ENCODE results near the gene SPPL3.
"Not testable (repeated sequence)": the region's sequence is repeated elsewhere in the genome, so short reads cannot be mapped to it uniquely, and the experiment has no call there.

Gene SPPL3

GRCh38 chr12:120801146-120801545 is 103.0 kb downstream of the SPPL3 start:
- Histone ChIP-seq H3K27me3 (ENCODE audit: insufficient read depth, low read length) (no peaks in the 10 kb centered on the region), H3K4me1 (ENCODE audit: insufficient read depth, low read length) (peaks cover 9% of the 10 kb centered on the region), H3K36me3 (ENCODE audit: insufficient read depth, low read depth, low read length) (no peaks in the 10 kb centered on the region), H3K9me3 (ENCODE audit: insufficient read depth, low read depth, low read length) (no peaks in the 10 kb centered on the region), H3K4me3 (ENCODE audit: low read length) (no peak overlapping the region), H3K9ac (ENCODE audit: low read depth, low read length) (no peak overlapping the region), H3K27ac (ENCODE audit: low read length) (no peak overlapping the region)

DNA sequence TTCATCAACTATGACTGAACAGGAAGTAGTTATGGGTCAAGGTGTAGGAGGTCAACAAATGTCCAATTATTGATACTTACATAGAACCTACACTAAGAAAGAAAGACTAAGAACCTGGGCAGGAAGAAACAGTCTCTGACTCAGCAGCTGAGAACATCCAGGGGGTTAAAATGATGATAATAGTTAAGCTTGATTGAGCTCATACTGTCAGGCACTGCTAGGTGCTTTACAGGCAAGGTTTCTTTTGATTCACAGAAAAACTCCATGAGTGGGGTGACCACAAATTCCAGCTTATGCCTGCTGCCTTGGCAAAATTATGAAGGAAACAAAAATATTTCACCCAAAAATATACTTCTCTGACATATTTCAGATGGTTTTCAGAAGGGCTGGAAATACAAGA is 103.5 kb downstream of the SPPL3 start:
- Histone ChIP-seq H3K9me3 (ENCODE audit: insufficient read depth, low read depth, low read length) (peaks cover 1% of the 10 kb centered on the region; the same call in 1 of the 2 replicates), H3K27me3 (ENCODE audit: insufficient read depth, low read length) (no peaks in the 10 kb centered on the region), H3K36me3 (ENCODE audit: insufficient read depth, low read depth, low read length) (no peaks in the 10 kb centered on the region), H3K27ac (ENCODE audit: low read length) (no peak overlapping the region), H3K4me1 (ENCODE audit: insufficient read depth, low read length) (peaks cover 9% of the 10 kb centered on the region), H3K4me3 (ENCODE audit: low read length) (no peak overlapping the region), H3K9ac (ENCODE audit: low read depth, low read length) (no peak overlapping the region)

DNA sequence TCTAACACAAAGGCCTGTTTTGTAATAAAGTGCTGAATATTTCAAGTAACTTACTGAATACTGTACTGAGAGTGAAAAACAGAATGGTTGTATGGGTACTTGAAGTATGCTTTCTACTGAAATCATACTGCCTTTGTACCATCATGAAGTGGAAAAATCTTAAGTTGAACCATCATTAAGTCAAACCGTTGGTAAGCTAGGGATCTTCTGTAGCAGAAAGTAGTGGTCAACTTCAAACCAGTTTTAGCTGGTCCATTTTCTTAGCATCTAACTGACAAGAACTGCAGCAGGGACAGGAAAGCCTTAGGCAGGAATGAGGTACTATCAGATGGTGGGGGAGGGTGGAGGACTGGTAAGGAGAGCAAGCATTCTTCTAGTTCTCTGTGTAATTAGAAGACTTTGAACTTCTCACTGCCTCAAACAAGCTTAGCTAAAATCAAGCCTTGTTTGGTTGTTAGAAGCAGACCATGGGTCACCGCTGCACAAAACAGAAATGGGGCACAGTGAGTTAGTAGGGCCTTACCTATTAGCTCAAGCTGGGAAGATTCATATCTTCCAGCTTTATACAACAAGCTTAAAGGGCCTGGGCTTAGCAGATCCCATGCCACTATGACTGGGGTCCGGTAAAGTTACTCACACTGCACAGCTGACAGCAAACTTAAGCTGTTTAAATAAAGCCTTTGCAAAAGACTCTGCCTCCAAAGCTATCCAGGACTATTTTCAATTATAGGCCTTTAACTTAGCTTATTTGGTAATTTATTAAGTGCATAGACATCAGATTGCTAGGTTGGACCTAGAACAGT is 104.7 kb downstream of the SPPL3 start:
- Histone ChIP-seq H3K9me3 (ENCODE audit: insufficient read depth, low read depth, low read length) (peaks cover 5% of the 10 kb centered on the region; the same call in 1 of the 2 replicates), H3K9ac (ENCODE audit: low read depth, low read length) (no peak overlapping the region), H3K4me1 (ENCODE audit: insufficient read depth, low read length) (peaks cover 9% of the 10 kb centered on the region), H3K4me3 (ENCODE audit: low read length) (no peak overlapping the region), H3K27me3 (ENCODE audit: insufficient read depth, low read length) (no peaks in the 10 kb centered on the region), H3K36me3 (ENCODE audit: insufficient read depth, low read depth, low read length) (no peaks in the 10 kb centered on the region), H3K27ac (ENCODE audit: low read length) (no peak overlapping the region)

DNA sequence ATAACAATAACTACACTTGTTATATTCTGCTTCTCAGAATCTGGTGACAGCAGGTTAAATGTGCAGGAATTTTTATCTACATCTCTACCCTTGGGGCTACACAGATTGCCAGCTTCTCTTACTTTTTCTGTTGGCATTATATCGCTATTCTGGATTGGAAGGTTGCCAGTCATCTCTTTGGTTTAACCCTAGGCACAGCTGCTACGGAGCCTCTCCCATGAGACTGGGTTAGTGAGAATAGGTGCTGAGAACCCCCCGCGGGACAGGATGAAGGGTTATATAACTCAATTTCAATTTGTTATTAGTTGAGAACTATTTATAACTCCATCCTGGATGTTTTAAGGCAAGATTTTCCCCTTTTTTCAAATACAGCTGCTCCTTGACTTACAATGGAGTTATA is 105.5 kb downstream of the SPPL3 start:
- no peak overlapping the region for H3K9ac ChIP-seq (ENCODE audit: low read depth, low read length)
- peaks cover 9% of the 10 kb centered on the region for H3K4me1 ChIP-seq (ENCODE audit: insufficient read depth, low read length)
- H3K4me3 ChIP-seq (ENCODE audit: low read length) = no peak overlapping the region
- no peak overlapping the region for H3K27ac ChIP-seq (ENCODE audit: low read length)
- H3K9me3 ChIP-seq (ENCODE audit: insufficient read depth, low read depth, low read length) = peaks cover 5% of the 10 kb centered on the region; the same call in 1 of the 2 replicates
- no peaks in the 10 kb centered on the region for H3K27me3 ChIP-seq (ENCODE audit: insufficient read depth, low read length)
- H3K36me3 ChIP-seq (ENCODE audit: insufficient read depth, low read depth, low read length) = no peaks in the 10 kb centered on the region

DNA sequence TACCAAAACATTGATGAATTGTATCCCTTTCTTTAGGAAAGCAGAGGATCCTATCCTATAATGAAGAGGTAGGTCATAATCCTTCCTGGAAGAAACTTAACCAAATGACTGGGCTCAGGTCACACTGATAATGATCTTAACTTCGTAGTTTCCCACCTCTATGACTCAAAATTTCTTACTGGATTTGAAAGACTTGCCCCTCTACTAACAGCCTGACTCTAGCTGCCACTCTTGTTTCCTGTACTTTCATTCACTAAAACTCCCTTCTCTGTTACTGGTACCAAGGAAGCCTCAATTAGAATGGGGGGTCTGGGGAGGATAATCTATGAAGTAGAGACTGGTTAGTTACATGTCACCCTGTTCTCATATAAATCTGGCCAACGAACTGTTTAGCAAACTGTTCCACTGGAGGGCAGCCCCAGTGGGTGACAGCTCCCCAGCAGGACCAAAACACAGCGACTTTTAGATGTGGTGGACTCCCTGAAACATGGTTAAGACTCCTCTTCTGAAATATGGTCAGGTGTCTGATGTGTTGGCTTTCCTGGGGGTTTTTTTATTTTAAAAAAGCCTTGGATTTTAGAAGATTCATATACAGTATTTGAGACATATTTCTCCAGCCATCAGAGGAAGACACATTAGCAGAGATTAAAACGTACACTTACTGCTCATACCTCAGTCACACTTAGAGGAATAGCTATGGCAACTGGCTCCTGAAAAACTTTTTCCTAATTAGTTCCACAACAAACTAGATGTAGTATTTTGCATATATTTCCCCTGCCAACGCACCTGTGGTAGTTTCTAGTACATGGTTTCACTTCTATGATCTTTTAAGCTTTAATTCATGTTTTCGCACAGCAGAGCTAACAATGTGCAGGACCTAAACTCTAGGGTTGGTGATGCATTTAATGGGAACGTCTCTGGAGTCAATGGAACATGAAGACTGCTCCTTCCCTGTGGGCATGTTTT is 106.2 kb downstream of the SPPL3 start:
- H3K27me3 ChIP-seq (ENCODE audit: insufficient read depth, low read length) = no peaks in the 10 kb centered on the region
- H3K27ac ChIP-seq (ENCODE audit: low read length) = no peak overlapping the region
- H3K4me3 ChIP-seq (ENCODE audit: low read length) = no peak overlapping the region
- no peak overlapping the region for H3K9ac ChIP-seq (ENCODE audit: low read depth, low read length)
- peaks cover 9% of the 10 kb centered on the region for H3K4me1 ChIP-seq (ENCODE audit: insufficient read depth, low read length)
- H3K36me3 ChIP-seq (ENCODE audit: insufficient read depth, low read depth, low read length) = no peaks in the 10 kb centered on the region
- peaks cover 5% of the 10 kb centered on the region; the same call in 1 of the 2 replicates for H3K9me3 ChIP-seq (ENCODE audit: insufficient read depth, low read depth, low read length)

DNA sequence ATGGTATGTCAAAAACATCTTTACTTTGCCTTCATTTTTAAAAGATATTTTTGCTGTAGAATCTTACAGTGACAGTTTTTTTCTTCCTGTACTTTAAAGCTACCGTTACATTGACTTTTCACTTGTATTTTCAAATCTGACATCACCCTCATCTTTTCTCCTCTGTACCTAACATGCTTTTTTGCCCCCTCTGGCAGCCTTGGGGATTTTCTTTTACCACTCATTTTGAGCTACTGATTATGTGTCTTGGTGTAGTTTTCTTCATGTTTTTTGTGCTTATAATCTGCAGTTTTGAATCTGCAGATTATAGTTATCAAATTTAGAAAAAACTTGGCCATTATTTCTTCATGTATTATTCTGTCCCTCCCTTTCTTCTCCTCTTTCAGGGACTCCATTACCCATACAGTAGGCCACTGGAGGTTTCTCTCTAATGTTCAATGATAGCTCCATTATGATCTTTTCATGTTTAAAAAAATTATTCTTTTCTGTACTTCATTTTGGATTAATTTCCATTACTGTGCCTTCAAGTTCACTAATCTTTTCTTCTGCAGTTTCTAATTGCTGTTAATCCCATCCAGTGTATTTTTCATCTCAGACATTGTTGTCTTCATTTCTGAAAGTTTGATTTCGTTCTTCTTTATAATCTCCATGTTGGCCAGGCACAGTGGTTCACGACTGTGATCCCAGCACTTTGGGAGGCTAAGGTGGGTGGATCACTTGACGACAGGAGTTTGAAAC is 108.5 kb downstream of the SPPL3 start:
- Histone ChIP-seq H3K9ac (ENCODE audit: low read depth, low read length) (no peak overlapping the region), H3K4me3 (ENCODE audit: low read length) (no peak overlapping the region), H3K4me1 (ENCODE audit: insufficient read depth, low read length) (peaks cover 2% of the 10 kb centered on the region; the same call in 1 of the 2 replicates), H3K27me3 (ENCODE audit: insufficient read depth, low read length) (no peaks in the 10 kb centered on the region), H3K27ac (ENCODE audit: low read length) (no peak overlapping the region), H3K9me3 (ENCODE audit: insufficient read depth, low read depth, low read length) (peaks cover 5% of the 10 kb centered on the region; the same call in 1 of the 2 replicates), H3K36me3 (ENCODE audit: insufficient read depth, low read depth, low read length) (no peaks in the 10 kb centered on the region)

GRCh38 chr12:120793357-120793756 is 110.8 kb downstream of the SPPL3 start:
- H3K27ac ChIP-seq (ENCODE audit: low read length) = no peak overlapping the region
- H3K9ac ChIP-seq (ENCODE audit: low read depth, low read length) = no peak overlapping the region
- peaks cover 5% of the 10 kb centered on the region; the same call in 1 of the 2 replicates for H3K9me3 ChIP-seq (ENCODE audit: insufficient read depth, low read depth, low read length)
- H3K4me1 ChIP-seq (ENCODE audit: insufficient read depth, low read length) = no peaks in the 10 kb centered on the region
- no peaks in the 10 kb centered on the region for H3K36me3 ChIP-seq (ENCODE audit: insufficient read depth, low read depth, low read length)
- no peaks in the 10 kb centered on the region for H3K27me3 ChIP-seq (ENCODE audit: insufficient read depth, low read length)
- no peak overlapping the region for H3K4me3 ChIP-seq (ENCODE audit: low read length)

DNA sequence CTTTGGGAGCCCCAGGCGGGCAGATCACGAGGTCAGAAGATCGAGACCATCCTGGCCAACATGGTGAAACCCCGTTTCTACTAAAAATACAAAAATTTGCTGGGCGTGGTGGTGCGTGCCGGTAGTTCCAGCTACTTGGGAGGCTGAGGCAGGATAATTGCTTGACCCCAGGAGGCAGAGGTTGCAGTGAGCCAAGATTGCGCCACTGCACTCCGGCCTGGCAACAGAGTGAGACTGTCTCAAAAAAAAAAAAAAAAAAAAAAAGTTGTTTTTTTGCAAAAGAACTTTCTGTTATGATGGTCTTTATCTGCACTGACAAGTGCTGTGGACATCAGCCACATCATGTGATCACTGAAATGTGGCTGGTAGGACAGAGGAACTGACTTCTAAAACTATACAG is 111.7 kb downstream of the SPPL3 start:
- not testable (repeated sequence) for H3K27ac ChIP-seq (ENCODE audit: low read length); H3K9ac ChIP-seq (ENCODE audit: low read depth, low read length); H3K4me3 ChIP-seq (ENCODE audit: low read length); H3K9me3 ChIP-seq (ENCODE audit: insufficient read depth, low read depth, low read length); H3K4me1 ChIP-seq (ENCODE audit: insufficient read depth, low read length); H3K36me3 ChIP-seq (ENCODE audit: insufficient read depth, low read depth, low read length); H3K27me3 ChIP-seq (ENCODE audit: insufficient read depth, low read length)

GRCh38 chr12:120791669-120792176 is 112.4 kb downstream of the SPPL3 start:
- H3K4me1 ChIP-seq (ENCODE audit: insufficient read depth, low read length) = no peaks in the 10 kb centered on the region
- H3K9me3 ChIP-seq (ENCODE audit: insufficient read depth, low read depth, low read length) = peaks cover 5% of the 10 kb centered on the region; the same call in 1 of the 2 replicates
- H3K27me3 ChIP-seq (ENCODE audit: insufficient read depth, low read length) = no peaks in the 10 kb centered on the region
- H3K9ac ChIP-seq (ENCODE audit: low read depth, low read length) = no peak overlapping the region
- no peak overlapping the region for H3K4me3 ChIP-seq (ENCODE audit: low read length)
- H3K36me3 ChIP-seq (ENCODE audit: insufficient read depth, low read depth, low read length) = no peaks in the 10 kb centered on the region
- no peak overlapping the region for H3K27ac ChIP-seq (ENCODE audit: low read length)

- Histone ChIP-seq H3K27me3 (ENCODE audit: insufficient read depth, low read length) (no peaks in the 10 kb centered on the region), H3K4me3 (ENCODE audit: low read length) (no peak overlapping the region), H3K27ac (ENCODE audit: low read length) (no peak overlapping the region), H3K9ac (ENCODE audit: low read depth, low read length) (no peak overlapping the region), H3K9me3 (ENCODE audit: insufficient read depth, low read depth, low read length) (no peaks in the 10 kb centered on the region), H3K4me1 (ENCODE audit: insufficient read depth, low read length) (no peaks in the 10 kb centered on the region), H3K36me3 (ENCODE audit: insufficient read depth, low read depth, low read length) (no peaks in the 10 kb centered on the region)
These were observed 114.0 kb downstream of the SPPL3 start for GRCh38 chr12:120790114-120790513.

DNA sequence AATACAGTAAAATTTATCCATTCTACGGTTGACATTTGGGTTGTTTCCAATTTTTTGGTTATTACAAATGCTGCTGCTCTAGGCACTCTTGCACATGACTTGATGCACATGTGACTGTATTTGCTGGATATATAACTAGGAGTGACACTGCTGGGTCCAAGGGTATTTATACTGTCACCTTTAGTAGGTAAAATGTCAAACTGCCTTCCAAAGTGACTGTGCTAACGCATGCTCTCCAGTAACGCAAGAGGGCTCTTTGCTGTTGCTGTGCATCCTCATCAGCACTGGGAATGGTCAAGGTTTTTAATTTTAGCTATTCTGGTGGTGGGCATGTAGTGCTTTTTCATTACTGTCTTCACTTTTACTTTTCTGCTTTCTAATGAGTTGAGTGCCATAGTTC is 116.3 kb downstream of the SPPL3 start:
- no peaks in the 10 kb centered on the region for H3K27me3 ChIP-seq (ENCODE audit: insufficient read depth, low read length)
- H3K4me1 ChIP-seq (ENCODE audit: insufficient read depth, low read length) = no peaks in the 10 kb centered on the region
- H3K4me3 ChIP-seq (ENCODE audit: low read length) = no peak overlapping the region
- H3K27ac ChIP-seq (ENCODE audit: low read length) = no peak overlapping the region
- H3K36me3 ChIP-seq (ENCODE audit: insufficient read depth, low read depth, low read length) = peaks cover 14% of the 10 kb centered on the region; the same call in 1 of the 2 replicates
- H3K9me3 ChIP-seq (ENCODE audit: insufficient read depth, low read depth, low read length) = no peaks in the 10 kb centered on the region
- no peak overlapping the region for H3K9ac ChIP-seq (ENCODE audit: low read depth, low read length)
